Ishikawa (cell line): ENCODE data around the gene ARHGAP32.

Experiments
- RAD21 ChIP-seq: IDR thresholded peaks from 2 replicates; pipeline ENCODE4 v1.6.1; 2012; ENCODE audit warnings: low read depth
- TF ChIP-seq, protein P1 (sequence below): IDR thresholded peaks from 2 replicates; pipeline ENCODE4 v1.6.1; 2012; ENCODE audit warnings: low read depth, mild to moderate bottlenecking

DNA sequence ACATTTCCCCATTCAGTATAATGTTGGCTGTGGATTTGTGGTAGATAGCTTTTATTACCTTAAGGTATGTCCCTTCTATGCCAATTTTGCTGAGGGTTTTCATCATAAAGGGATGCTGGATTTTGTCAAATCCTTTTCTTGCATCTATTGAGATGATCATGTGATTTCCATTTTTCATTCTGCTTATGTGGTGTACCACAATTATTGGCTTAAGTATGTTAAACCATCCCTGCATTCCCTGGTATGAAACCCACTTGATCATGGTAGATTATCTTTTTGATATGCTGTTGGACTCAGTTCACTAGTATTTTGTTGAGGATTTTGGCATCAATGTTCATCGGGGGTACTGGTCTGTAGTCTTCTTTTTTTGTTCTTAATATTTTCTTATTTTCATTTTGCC, 44.7 kb upstream of the ARHGAP32 start:
- TF ChIP-seq, protein P1, sequence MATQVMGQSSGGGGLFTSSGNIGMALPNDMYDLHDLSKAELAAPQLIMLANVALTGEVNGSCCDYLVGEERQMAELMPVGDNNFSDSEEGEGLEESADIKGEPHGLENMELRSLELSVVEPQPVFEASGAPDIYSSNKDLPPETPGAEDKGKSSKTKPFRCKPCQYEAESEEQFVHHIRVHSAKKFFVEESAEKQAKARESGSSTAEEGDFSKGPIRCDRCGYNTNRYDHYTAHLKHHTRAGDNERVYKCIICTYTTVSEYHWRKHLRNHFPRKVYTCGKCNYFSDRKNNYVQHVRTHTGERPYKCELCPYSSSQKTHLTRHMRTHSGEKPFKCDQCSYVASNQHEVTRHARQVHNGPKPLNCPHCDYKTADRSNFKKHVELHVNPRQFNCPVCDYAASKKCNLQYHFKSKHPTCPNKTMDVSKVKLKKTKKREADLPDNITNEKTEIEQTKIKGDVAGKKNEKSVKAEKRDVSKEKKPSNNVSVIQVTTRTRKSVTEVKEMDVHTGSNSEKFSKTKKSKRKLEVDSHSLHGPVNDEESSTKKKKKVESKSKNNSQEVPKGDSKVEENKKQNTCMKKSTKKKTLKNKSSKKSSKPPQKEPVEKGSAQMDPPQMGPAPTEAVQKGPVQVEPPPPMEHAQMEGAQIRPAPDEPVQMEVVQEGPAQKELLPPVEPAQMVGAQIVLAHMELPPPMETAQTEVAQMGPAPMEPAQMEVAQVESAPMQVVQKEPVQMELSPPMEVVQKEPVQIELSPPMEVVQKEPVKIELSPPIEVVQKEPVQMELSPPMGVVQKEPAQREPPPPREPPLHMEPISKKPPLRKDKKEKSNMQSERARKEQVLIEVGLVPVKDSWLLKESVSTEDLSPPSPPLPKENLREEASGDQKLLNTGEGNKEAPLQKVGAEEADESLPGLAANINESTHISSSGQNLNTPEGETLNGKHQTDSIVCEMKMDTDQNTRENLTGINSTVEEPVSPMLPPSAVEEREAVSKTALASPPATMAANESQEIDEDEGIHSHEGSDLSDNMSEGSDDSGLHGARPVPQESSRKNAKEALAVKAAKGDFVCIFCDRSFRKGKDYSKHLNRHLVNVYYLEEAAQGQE: no peak
- no peak for TF ChIP-seq RAD21
